Activated CD8-positive, alpha-beta memory T cell treated with anti-CD3 and anti-CD28 coated beads for 1 hour (primary cell): ENCODE measurements around the gene RCOR1.
"Not testable (repeated sequence)": the region's sequence is repeated elsewhere in the genome, so short reads cannot be mapped to it uniquely, and the experiment has no call there.

ENCODE experiments used
- DNase-seq, 2 donors: peaks; one replicate each; pipeline ENCODE4 v3.0.0-alpha.2; 2020; ENCODE audit warnings: low read depth in 1 of 2; ENCODE audit errors: extremely low read depth in 1 of 2

The RCOR1 gene

DNA sequence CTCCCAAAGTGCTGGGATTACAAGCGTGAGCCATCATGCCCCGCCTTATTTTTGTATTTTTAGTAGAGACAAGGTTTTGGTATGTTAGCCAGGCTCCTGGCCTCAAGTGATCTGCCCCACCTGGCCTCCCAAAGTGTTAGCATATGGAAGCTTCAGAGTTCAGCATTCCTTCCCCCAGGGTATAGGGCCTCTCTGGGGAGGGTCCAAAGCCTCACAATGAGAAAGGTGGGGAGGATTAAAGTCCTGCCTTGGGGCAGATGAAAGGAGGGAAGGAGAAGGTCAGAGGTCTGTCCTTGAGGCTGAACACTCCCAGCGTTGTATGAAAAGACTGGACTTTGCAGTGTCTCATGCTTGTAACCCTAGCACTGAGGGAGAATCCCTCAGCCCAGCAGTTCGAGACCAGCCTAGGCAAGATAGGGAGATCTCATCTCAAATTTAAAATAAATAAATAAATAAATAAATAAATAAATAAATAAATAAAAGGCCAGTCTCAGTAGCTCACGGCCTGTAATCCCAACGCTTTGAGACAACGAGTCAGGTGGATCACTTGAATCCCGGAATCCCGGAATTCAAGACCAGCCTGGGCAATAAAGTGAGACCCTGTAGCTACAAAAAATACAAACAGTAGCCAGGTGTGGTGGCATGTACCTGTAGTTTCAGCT lies 22.0 kb upstream of the RCOR1 start:
- DNase-seq = no peak

DNA sequence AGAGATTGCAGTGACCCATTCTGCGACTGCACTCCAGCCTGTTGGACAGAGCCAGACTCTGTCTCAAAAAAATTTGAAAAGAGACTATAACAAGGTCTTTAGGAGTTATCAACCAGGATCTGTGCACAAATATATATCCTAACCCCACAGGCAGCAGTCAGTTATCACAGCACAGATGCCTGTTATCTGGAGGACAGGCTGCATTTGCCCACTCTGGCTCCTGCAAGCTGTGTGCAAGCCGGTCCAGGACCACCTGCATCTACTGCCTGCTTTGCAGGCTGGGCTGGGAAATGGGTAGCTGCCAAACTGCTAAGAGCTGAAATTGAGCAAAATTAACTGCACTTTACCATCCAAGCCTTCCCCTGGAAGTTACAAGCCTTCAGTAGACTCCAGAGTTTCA lies 21.4 kb upstream of the RCOR1 start:
- DNase-seq = no peak

- no peak for DNase-seq
Measured at GRCh38 chr14:102571478-102572042, 20.9 kb upstream of the RCOR1 start.

- not testable (repeated sequence) for DNase-seq
Measured at GRCh38 chr14:102573161-102573560, 19.3 kb upstream of the RCOR1 start.

DNA sequence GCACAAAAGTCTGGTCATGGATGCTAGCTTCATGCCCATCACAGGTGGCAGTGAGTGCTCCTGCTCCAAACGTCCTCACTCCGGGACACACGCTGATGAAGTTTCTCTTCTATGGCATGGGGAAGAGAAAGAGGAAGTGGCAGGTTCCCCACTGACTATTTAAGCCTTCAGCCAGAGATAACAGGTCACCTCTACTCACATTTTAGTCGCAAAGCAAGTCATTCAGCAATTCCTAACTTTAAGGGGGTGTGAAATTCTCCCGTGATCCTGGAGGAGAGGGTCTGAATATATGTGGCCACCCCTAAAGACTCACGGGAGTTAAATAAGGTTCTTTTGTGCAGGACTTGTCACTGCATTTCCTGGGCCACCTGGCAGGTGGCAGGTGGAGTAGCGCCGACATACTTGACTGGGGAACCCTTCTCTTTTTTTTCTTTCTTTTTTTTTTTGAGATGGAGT lies 18.8 kb upstream of the RCOR1 start:
- no peak for DNase-seq

DNA sequence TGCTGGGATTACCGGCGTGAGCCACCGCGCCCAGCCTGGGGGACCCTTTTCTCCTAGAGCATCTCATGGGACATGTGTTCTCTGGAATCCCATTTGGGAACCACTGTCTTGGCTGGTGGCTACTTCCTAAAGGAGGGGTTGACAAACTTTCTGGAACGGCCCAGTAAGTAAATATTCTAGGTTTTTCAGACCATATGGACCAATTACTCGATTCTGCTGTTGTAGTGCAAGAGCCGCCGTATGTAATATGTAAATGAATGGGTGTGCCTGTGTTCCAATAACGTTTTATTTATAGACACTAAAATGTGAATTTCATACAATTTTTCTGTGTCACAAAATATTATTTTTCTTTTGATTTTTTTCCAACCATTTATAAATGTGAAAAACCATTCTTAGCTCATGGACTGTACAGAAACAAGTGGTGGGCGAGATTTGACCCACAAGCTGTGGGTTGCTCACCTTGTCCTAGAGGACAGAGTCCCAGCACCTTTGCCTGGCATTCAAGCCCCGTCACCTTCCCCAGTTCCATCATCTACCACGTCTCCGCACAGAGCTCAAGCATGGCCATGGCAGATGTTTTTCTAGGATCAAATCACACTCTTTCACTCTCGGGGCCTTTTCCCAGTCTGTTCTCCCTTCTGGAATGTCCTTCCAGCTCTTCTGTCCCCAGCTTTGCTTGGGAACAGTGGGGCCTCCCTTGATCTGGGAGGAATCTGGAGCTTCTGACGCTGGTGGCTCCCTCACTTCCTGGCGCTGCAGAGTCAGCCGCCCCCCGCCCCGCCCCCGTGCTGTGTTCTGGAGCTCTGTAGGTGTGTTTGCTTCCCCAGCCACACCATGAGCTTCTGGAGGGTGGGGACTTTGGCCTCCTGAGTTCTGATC lies 17.9 kb upstream of the RCOR1 start:
- DNase-seq = no peak

GRCh38 chr14:102575160-102575845 lies 17.1 kb upstream of the RCOR1 start:
- DNase-seq = no peak

GRCh38 chr14:102575846-102576428 lies 16.5 kb upstream of the RCOR1 start:
- not testable (repeated sequence) for DNase-seq

DNA sequence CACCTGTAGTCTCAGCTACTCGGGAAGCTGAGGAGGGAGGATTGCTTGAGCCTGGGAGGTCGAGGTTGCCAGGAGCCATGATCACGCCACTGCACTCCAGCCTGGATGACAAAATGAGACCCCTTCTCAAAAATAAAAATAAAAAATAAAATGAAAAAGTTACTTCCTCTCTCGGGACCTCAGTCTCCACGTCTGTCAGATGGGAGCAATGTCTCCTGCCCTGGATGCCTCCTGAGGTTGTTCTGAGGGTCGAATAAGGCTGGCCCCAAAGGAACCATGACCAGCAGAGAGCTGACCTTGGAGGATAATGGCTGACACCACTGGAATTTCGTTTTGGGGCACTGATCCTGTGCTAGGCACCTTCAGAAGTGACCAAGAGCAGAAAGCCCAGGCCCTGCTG lies 13.6 kb upstream of the RCOR1 start:
- no peak for DNase-seq

GRCh38 chr14:102579696-102580549 lies 12.5 kb upstream of the RCOR1 start:
- DNase-seq = no peak

DNA sequence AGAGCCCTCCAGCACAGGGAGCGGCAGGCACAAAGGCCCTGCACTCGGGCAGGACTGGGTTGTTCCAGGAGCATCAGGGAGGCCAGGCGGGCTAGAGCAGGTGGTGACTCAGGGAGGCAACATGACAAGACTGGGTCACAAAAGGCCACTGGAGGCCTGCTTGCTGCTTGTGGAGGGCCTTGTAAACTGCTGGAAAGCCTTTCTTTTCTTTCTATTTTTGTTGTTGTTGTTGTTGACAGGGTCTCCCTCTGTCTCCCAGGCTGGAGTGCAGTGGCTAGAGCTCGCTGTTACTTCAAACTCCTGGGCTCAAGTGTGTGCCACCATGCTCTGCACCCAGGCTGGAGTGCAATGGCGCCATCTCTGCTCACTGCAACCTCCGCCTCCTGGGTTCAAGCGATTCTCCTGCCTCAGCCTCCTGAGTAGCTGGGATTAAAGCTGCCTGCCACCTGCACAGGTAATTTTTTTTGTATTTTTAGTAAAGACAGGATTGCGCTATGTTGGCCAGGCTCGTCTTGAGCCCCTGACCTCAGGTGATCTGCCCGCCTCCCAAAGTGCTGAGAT lies 11.8 kb upstream of the RCOR1 start:
- DNase-seq = no peak

DNA sequence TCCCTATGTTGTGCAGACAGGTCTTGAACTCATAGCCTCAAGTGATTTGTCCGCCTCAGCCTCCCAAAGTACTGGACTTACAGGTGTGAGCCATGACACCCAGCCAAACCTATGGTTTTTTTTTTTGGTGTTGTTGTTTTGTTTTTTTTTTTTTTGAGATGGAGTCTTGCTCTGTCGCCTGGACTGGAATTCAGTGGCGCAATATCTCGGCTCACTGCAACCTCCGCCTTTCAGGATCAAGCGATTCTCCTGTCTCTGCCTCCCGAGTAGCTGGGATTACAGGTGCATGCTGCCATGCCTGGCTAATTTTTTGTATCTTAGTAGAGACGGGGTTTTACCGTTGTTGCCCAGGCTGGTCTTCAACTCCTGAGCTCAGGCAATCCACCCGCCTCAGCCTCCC lies 11.3 kb upstream of the RCOR1 start:
- no peak for DNase-seq

- DNase-seq = no peak
Measured at GRCh38 chr14:102583726-102584125, 8.7 kb upstream of the RCOR1 start.

- DNase-seq = no peak
Measured at GRCh38 chr14:102584871-102585869, 7.3 kb upstream of the RCOR1 start.

- DNase-seq = no peak
Measured at GRCh38 chr14:102586420-102587104, 5.9 kb upstream of the RCOR1 start.

- DNase-seq = no peak
Measured at GRCh38 chr14:102588821-102589220, 3.6 kb upstream of the RCOR1 start.

GRCh38 chr14:102589761-102590290 lies 2.6 kb upstream of the RCOR1 start:
- DNase-seq = no peak

DNA sequence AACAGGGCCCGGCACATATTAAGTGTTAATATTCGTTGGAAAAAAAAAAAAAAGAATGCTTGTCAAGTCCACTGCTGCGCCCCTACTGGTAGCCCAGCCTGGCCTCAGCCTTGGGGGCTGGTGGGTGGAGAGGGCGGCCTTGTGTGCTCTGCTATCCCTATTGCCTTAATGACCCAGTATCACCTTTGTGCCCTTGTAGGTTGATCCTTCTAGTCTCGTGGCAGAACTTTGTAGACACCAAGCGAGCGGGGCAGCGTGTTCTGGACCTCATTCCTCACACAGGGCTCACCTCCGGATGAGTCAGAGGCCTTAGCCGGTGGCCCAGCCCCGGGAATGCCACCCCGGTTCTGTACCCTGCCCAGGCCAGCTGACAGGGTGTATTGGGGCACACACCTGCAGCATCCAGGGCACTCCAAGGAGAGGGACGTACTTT lies 1.8 kb upstream of the RCOR1 start:
- no peak for DNase-seq
